Naive thymus-derived CD4-positive, alpha-beta T cell (primary cell): ENCODE results near the gene CIPC. TPM values are rescaled to one million over a fixed set of nuclear protein-coding genes. Genes with fewer than 3 reads are reported as not detected.

Experiments
- ATAC-seq: fragments of 150-1000 bp; cut with Tn5 transposase; 2 replicates; pipeline ENCODE4 v1.10.0; 2021; ENCODE audit warnings: mild to moderate bottlenecking, moderate library complexity
- CTCF ChIA-PET: fragments of 350-600 bp; sonication (Branson Sonifier 250); formaldehyde crosslinking; loops from one replicate; lab custom pipeline; 2021; ENCODE audit warnings: antibody characterized with exemption; lab: Charles Lee
- POLR2A ChIA-PET: fragments of 350-600 bp; sonication (Branson Sonifier 250); formaldehyde crosslinking; loops from one replicate; lab custom pipeline; 2021; ENCODE audit warnings: antibody characterized with exemption, inconsistent platforms; lab: Charles Lee
- DNase-seq, 9 donors: peaks; one replicate each; pipeline versions ENCODE4 v3.0.0 to v3.0.0-alpha.2; 2020 to 2022; ENCODE audit warnings: mixed read lengths in 1 of 9
- H3K27ac ChIP-seq: one replicate; pipeline ENCODE4 v1.7.0; 2013; ENCODE audit warnings: mild to moderate bottlenecking, low read depth, low read length, moderate library complexity
- H3K27me3 ChIP-seq, 2 donors: one replicate each; pipeline ENCODE4 v1.7.0; 2013; ENCODE audit warnings: low read length in 2 of 2, mild to moderate bottlenecking in 2 of 2, moderate library complexity in 2 of 2; ENCODE audit not compliant: control insufficient read depth in 2 of 2, insufficient read depth in 2 of 2
- H3K36me3 ChIP-seq, 3 experiments: 1 replicate in 2 of 3; 2 replicates in 1 of 3; pipeline ENCODE4 v1.7.0; 2013; ENCODE audit warnings: low read length in 3 of 3, mild to moderate bottlenecking in 3 of 3, moderate library complexity in 1 of 3; ENCODE audit not compliant: insufficient read depth in 3 of 3, control insufficient read depth in 2 of 3
- H3K4me1 ChIP-seq, 2 donors: one replicate each; pipeline ENCODE4 v1.7.0; 2013; ENCODE audit warnings: low read length in 2 of 2, mild to moderate bottlenecking in 2 of 2, moderate library complexity in 1 of 2; ENCODE audit not compliant: control insufficient read depth in 2 of 2, insufficient read depth in 2 of 2
- H3K4me3 ChIP-seq: 2 replicates; pipeline ENCODE4 v1.7.0; 2013; ENCODE audit warnings: mild to moderate bottlenecking, low read length
- H3K9me3 ChIP-seq, 3 experiments: 1 replicate in 2 of 3; 2 replicates in 1 of 3; pipeline ENCODE4 v1.7.0; 2013; ENCODE audit warnings: low read length in 3 of 3; ENCODE audit not compliant: control insufficient read depth in 2 of 3
- H3K27ac Mint-ChIP-seq, 9 donors: one replicate each; pipeline ENCODE4 v1.8.0; 2020 to 2022; ENCODE audit warnings: mixed read lengths in 9 of 9, mild to moderate bottlenecking in 8 of 9, moderate library complexity in 5 of 9, inconsistent platforms in 2 of 9
- H3K27me3 Mint-ChIP-seq, 5 donors: one replicate each; pipeline ENCODE4 v1.8.0; 2021 to 2022; ENCODE audit warnings: mixed read lengths in 5 of 5, mild to moderate bottlenecking in 1 of 5
- H3K36me3 Mint-ChIP-seq, 5 donors: one replicate each; pipeline ENCODE4 v1.8.0; 2020 to 2022; ENCODE audit warnings: mixed read lengths in 5 of 5, mild to moderate bottlenecking in 3 of 5, inconsistent platforms in 1 of 5
- H3K4me1 Mint-ChIP-seq, 7 donors: one replicate each; pipeline ENCODE4 v1.8.0; 2020 to 2022; ENCODE audit warnings: mixed read lengths in 7 of 7, mild to moderate bottlenecking in 3 of 7, inconsistent platforms in 1 of 7
- H3K4me3 Mint-ChIP-seq, 10 donors: one replicate each; pipeline ENCODE4 v1.8.0; 2020 to 2022; ENCODE audit warnings: mild to moderate bottlenecking in 10 of 10, mixed read lengths in 10 of 10, moderate library complexity in 6 of 10, inconsistent platforms in 2 of 10
- H3K9me3 Mint-ChIP-seq, 11 donors: one replicate each; pipeline ENCODE4 v1.8.0; 2020 to 2022; ENCODE audit warnings: mixed read lengths in 11 of 11, mild to moderate bottlenecking in 4 of 11, inconsistent platforms in 1 of 11, moderate library complexity in 1 of 11
- intact Hi-C, 2 donors: fragments of 100-400 bp; cut with micrococcal nuclease; formaldehyde crosslinking; loops; one replicate each; pipeline ENCODE4 v1.15.1; 2023
- polyA plus RNA-seq, 2 donors: library from polyadenylated mRNA; unstranded; fragments of 300-500 nt; fragmentation: Illumina TruSeq; gene quantifications; one replicate each; pipeline ENCODE4 v1.2.3, GENCODE V29; 2021
- total RNA-seq, 6 experiments: library from RNA in 5 of 6; stranded (reverse) in 5 of 6; gene quantifications; 1 replicate in 5 of 6; 2 replicates in 1 of 6; pipeline ENCODE4 v1.2.3 and lab custom pipeline; 2021 to 2026

The CIPC gene
- total and polyA plus RNA-seq, 7 experiments from 2014 or later: 4.3 to 14.2 (median 10.5) TPM

GRCh38 chr14:77063571-77064171 lies 34.4 kb upstream of the CIPC start:
- no peak overlapping the region for H3K4me3 ChIP-seq
- Mint-ChIP-seq H3K36me3 (no peaks in the 10 kb centered on the region), H3K27ac (peak overlapping the region in 2 of 9 donors; percentile 47 to 65), H3K4me3 (no peak overlapping the region), H3K4me1 (peaks cover 0 to 5% (median 0%) of the 10 kb centered on the region in 7 donors), H3K9me3 (no peaks in the 10 kb centered on the region), H3K27me3 (peaks cover 0 to 4% (median 0%) of the 10 kb centered on the region in 5 donors)
- CTCF ChIA-PET: interaction anchor here (0.6 to 2.1 kb wide), 5 partner anchors 10 to 191 kb away, joined by 3 to 9 read pairs (median 4); no protein-coding TSS in a partner anchor
- H3K9me3 ChIP-seq: no peaks in the 10 kb centered on the region
- no peak for DNase-seq
- intact Hi-C loops: no loop called here
- H3K36me3 ChIP-seq: no peaks in the 10 kb centered on the region
- H3K27ac ChIP-seq: no peak overlapping the region
- H3K4me1 ChIP-seq: no peaks in the 10 kb centered on the region
- POLR2A ChIA-PET: interaction anchor here (1.1 kb wide), 1 partner anchor 134 kb away, joined by 3 read pairs; no protein-coding TSS in a partner anchor
- H3K27me3 ChIP-seq: no peaks in the 10 kb centered on the region
- no peak for ATAC-seq

- ATAC-seq (no peak), DNase-seq (no peak)
- peaks cover 0 to 10% (median 4%) of the 10 kb centered on the region in 5 donors for H3K27me3 Mint-ChIP-seq
- no peaks in the 10 kb centered on the region for H3K9me3 ChIP-seq
- no peak overlapping the region for H3K4me3 ChIP-seq
- no peaks in the 10 kb centered on the region for H3K9me3 Mint-ChIP-seq
- H3K4me3 Mint-ChIP-seq: no peak overlapping the region
- no peaks in the 10 kb centered on the region for H3K36me3 ChIP-seq
- H3K4me1 ChIP-seq: no peaks in the 10 kb centered on the region
- H3K36me3 Mint-ChIP-seq: no peaks in the 10 kb centered on the region
- H3K27me3 ChIP-seq: no peaks in the 10 kb centered on the region
- H3K27ac ChIP-seq: no peak overlapping the region
- intact Hi-C loops: no loop called here
- ChIA-PET POLR2A (interaction anchor here (0.6 kb wide), 1 partner anchor 190 kb away, joined by 4 read pairs; no protein-coding TSS in a partner anchor), CTCF (interaction anchor here (0.9 to 1.9 kb wide), 3 partner anchors 151 to 189 kb away, joined by 3 to 5 read pairs (median 4); no protein-coding TSS in a partner anchor)
- H3K27ac Mint-ChIP-seq: no peak overlapping the region
- H3K4me1 Mint-ChIP-seq: peaks cover 0 to 5% (median 0%) of the 10 kb centered on the region in 7 donors
Observed at GRCh38 chr14:77064521-77065178, 33.4 kb upstream of the CIPC start.

GRCh38 chr14:77065851-77066577 lies 32.0 kb upstream of the CIPC start:
- no peak overlapping the region for H3K27ac Mint-ChIP-seq
- CTCF ChIA-PET: interaction anchor here (1.4 to 1.9 kb wide), 2 partner anchors 13 to 190 kb away, joined by 5 to 6 read pairs; no protein-coding TSS in a partner anchor
- POLR2A ChIA-PET: no interaction called here

GRCh38 chr14:77066578-77067172 lies 31.4 kb upstream of the CIPC start:
- no peak overlapping the region for H3K4me3 ChIP-seq
- Mint-ChIP-seq H3K27me3 (peaks cover 0 to 11% (median 4%) of the 10 kb centered on the region in 5 donors), H3K4me1 (peaks cover 0 to 5% (median 0%) of the 10 kb centered on the region in 7 donors), H3K9me3 (no peaks in the 10 kb centered on the region), H3K4me3 (no peak overlapping the region), H3K36me3 (no peaks in the 10 kb centered on the region), H3K27ac (no peak overlapping the region)
- no peaks in the 10 kb centered on the region for H3K9me3 ChIP-seq
- ChIA-PET POLR2A (no interaction called here), CTCF (interaction anchor here (1.2 to 10.5 kb wide), 5 partner anchors 13 to 193 kb away, joined by 3 to 204 read pairs (median 6); no protein-coding TSS in a partner anchor)
- no peaks in the 10 kb centered on the region for H3K4me1 ChIP-seq
- no peak for ATAC-seq
- DNase-seq: no peak
- H3K27me3 ChIP-seq: no peaks in the 10 kb centered on the region
- no peak overlapping the region for H3K27ac ChIP-seq
- intact Hi-C loops: no loop called here
- no peaks in the 10 kb centered on the region for H3K36me3 ChIP-seq

More at GRCh38 chr14:77065851-77066577, 32.0 kb upstream of the CIPC start:
- Mint-ChIP-seq H3K4me1 (peaks cover 0 to 5% (median 0%) of the 10 kb centered on the region in 7 donors), H3K36me3 (no peaks in the 10 kb centered on the region), H3K27me3 (peaks cover 0 to 11% (median 4%) of the 10 kb centered on the region in 5 donors), H3K4me3 (no peak overlapping the region), H3K9me3 (no peaks in the 10 kb centered on the region)
- Histone ChIP-seq H3K27ac (no peak overlapping the region), H3K4me3 (no peak overlapping the region), H3K4me1 (no peaks in the 10 kb centered on the region), H3K36me3 (no peaks in the 10 kb centered on the region), H3K27me3 (no peaks in the 10 kb centered on the region), H3K9me3 (no peaks in the 10 kb centered on the region)
- ATAC-seq (no peak), DNase-seq (no peak)
- intact Hi-C loops: no loop called here

GRCh38 chr14:77067632-77068516 lies 30.2 kb upstream of the CIPC start:
- peaks cover 0 to 11% (median 4%) of the 10 kb centered on the region in 5 donors for H3K27me3 Mint-ChIP-seq
- H3K27ac Mint-ChIP-seq: peak overlapping the region in 1 of 9 donors; percentile 36
- ChIA-PET POLR2A (interaction anchor here (1.4 kb wide), 1 partner anchor 154 kb away, joined by 3 read pairs; no protein-coding TSS in a partner anchor), CTCF (interaction anchor here (0.6 to 10.5 kb wide), 13 partner anchors 14 to 358 kb away, joined by 3 to 204 read pairs (median 4); no protein-coding TSS in a partner anchor)
- peak; percentile 79 for ATAC-seq
- Histone ChIP-seq H3K27me3 (no peaks in the 10 kb centered on the region), H3K4me1 (no peaks in the 10 kb centered on the region), H3K36me3 (no peaks in the 10 kb centered on the region), H3K4me3 (no peak overlapping the region), H3K9me3 (no peaks in the 10 kb centered on the region), H3K27ac (no peak overlapping the region)
- H3K9me3 Mint-ChIP-seq: no peaks in the 10 kb centered on the region
- DNase-seq: peak; percentile 21 to 59 (median 48)
- H3K36me3 Mint-ChIP-seq: no peaks in the 10 kb centered on the region
- peaks cover 0 to 3% (median 0%) of the 10 kb centered on the region in 7 donors for H3K4me1 Mint-ChIP-seq
- H3K4me3 Mint-ChIP-seq: no peak overlapping the region
- intact Hi-C loops: loop anchor here (1.0 kb wide), 2 partner anchors 121 to 155 kb away; no protein-coding TSS in a partner anchor
